Fibroblast of the aortic adventitia (primary cell): ENCODE results near the gene PSMB4. TPM values are rescaled to one million over a fixed set of nuclear protein-coding genes. Genes with fewer than 3 reads are reported as not detected.
"Not testable (repeated sequence)": the region's sequence is repeated elsewhere in the genome, so short reads cannot be mapped to it uniquely, and the experiment has no call there.

Experiments
- DNase-seq: peaks from one replicate; pipeline ENCODE4 v3.0.0-alpha.2; 2010; ENCODE audit warnings: low read depth
- H3K4me3 ChIP-seq: 2 replicates; pipeline ENCODE4 v1.5.1; 2011; ENCODE audit warnings: low read depth, mild to moderate bottlenecking, control low read depth, low read length, moderate library complexity
- total RNA-seq: library from RNA; depleted of rRNA; stranded (reverse); fragments of >200 nt; gene quantifications from 2 replicates; pipeline ENCODE4 v1.2.3, GENCODE V29; 2012; ENCODE audit warnings: low replicate concordance
- TF ChIP-seq, protein P1 (sequence below): IDR thresholded peaks from 2 replicates; pipeline ENCODE4 v1.5.1; 2011; ENCODE audit warnings: mild to moderate bottlenecking, low read length, control low read depth, inconsistent platforms; ENCODE audit not compliant: insufficient read depth

The PSMB4 gene
- total RNA-seq, 1 donor, result 281 TPM

DNA sequence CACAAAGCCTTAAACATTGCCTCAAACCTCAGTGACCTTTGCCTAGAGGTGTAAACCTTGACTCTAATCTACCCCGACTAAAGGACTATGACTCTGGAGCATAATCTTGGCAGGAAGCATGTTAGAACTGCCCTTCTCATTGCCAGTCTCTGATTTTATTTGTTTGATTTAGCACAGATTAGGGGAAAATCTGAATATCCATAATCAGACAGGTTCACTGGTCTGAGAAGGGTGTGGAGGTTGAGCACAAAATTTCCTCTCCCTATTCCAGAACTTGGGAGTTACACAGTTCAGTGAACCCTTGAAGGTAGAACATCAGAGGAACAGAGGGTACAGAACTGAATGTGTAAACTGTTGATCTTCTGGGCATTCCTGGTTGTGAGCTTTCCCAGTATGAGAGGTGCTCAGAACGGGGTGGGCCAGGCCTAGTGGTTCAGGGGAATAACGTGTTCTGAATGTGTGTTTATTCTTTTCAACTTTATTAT is 8.3 kb upstream of the PSMB4 start:
- TF ChIP-seq, protein P1, sequence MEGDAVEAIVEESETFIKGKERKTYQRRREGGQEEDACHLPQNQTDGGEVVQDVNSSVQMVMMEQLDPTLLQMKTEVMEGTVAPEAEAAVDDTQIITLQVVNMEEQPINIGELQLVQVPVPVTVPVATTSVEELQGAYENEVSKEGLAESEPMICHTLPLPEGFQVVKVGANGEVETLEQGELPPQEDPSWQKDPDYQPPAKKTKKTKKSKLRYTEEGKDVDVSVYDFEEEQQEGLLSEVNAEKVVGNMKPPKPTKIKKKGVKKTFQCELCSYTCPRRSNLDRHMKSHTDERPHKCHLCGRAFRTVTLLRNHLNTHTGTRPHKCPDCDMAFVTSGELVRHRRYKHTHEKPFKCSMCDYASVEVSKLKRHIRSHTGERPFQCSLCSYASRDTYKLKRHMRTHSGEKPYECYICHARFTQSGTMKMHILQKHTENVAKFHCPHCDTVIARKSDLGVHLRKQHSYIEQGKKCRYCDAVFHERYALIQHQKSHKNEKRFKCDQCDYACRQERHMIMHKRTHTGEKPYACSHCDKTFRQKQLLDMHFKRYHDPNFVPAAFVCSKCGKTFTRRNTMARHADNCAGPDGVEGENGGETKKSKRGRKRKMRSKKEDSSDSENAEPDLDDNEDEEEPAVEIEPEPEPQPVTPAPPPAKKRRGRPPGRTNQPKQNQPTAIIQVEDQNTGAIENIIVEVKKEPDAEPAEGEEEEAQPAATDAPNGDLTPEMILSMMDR, result no peak
- no peak for DNase-seq
- H3K4me3 ChIP-seq, result no peak overlapping the region

DNA sequence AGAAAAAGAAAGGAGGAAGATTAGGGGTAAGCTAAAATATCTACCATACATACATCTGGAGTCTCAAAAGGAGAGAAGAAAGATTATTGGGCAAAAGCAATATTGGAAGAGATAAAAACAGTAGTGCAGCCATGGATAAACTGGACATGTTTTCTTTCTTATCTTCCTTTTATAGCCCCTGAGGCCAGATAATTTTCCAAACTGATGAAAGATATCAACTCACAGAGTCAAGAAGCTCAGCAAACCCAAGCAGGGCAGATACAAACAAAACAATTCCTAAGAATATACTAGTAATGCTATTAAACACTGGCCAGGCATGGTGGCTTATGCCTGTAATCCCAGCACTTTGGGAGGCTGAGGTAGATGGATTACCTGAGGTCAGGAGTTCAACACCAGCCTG is 5.8 kb upstream of the PSMB4 start:
- H3K4me3 ChIP-seq, result no peak overlapping the region
- TF ChIP-seq, protein P1, result no peak
- DNase-seq, result no peak

DNA sequence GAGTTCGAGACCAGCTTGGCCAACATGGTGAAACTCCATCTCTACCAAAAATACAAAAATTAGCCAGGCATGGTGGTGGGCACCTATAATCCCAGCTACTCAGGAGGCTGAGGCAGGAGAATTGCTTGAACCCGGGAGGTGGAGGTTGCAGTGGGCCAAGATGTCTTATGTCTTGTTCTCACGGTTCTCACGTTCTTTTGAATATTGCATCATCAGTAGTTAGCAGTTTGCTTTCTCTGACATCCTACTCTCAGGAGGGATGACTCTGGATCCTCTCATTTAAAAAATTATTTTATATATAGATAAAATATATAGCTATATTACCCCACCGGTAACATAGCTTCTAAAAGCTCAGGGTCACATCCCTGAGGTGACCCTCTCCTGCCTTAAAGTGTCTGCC is 3.1 kb upstream of the PSMB4 start:
- not testable (repeated sequence) for DNase-seq, H3K4me3 ChIP-seq

DNA sequence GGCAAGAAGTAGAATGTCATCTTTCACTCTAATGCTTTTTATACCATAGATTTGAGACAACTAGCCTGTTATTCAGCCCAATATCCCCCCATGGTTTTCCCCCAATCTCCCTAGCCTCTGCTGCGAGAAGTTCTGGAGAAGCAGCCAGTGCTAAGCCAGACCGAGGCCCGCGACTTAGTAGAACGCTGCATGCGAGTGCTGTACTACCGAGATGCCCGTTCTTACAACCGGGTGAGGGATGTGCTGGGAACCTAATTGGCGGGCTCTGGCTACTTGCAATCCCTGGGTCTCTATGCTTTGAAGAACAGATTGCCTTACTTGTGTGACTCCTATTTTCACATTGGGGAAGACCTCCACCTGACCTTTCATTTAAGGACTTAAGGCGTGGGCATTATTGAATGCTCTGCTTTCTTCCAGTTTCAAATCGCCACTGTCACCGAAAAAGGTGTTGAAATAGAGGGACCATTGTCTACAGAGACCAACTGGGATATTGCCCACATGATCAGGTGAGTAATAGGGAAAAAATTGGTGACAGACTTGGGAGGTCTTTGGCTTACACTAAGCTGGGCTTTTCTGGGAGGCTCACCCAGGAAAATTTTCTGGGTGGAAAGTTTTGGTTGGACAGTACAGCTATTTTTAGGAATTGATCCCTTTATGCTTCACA is 1.9 kb downstream of the PSMB4 start:
- peak overlapping the region; percentile 96 for H3K4me3 ChIP-seq
- peak; percentile 20 for DNase-seq
- TF ChIP-seq, protein P1, result no peak

DNA sequence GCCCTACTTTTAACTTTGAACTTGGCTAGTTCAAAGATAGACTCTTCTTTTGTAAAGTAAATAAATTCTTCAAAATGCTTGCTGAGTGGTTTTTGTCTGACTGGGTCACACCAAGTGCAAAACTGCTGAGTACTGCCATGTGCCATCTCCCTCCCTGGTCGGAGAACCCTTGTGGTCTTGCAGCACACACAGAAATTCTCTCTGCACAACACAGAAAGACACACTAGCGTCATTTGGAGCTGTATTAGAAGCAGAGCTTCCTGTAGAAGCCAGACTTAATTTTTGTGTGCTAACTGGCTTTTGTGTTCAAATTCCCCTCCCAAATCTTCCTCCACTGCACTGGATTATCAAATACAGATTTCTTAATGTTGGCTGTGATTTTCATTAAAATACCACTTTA is 2.5 kb downstream of the PSMB4 start:
- no peak for DNase-seq
- TF ChIP-seq, protein P1, result no peak
- no peak overlapping the region for H3K4me3 ChIP-seq

DNA sequence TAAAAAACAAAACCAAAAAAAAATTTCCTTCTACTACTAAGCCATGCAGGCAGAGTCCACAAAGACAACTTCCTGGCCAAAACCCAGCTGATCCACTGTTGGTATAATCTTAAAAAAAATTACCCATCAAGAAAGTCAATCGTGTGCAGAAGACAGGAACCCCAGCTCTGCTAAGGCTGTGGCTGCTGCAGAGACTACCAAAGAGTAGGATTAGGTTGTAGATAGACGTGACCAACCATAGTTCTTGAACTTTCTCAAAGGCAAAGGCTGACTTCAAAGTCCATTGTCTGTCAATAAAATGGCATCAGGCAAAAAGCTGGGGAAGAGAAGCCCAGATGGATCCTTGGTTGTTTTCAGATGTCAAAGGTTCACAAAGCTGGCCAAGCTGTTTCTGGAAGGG is 3.4 kb downstream of the PSMB4 start:
- H3K4me3 ChIP-seq, result no peak overlapping the region
- DNase-seq, result no peak
- TF ChIP-seq, protein P1, result no peak

DNA sequence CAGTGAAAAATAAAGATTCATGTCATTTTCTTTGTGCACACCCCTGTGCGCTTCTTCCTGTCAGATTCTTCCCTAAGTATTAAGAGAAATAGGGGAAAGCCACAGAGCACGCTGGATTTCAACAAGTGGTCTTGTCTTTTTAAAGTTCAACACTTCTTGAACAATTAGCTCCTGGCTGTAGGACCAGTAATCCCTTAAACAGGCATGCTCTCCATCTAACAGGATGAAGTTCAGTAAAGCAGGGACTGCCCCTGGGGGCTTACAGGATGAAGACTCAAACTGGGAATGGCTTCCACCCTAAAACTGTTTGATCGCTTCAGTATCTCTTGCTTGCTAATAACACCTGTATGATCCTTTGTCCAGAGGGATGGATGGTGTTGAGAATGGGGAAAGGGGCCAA is 4.2 kb downstream of the PSMB4 start:
- no peak for DNase-seq
- TF ChIP-seq, protein P1, result no peak
- no peak overlapping the region for H3K4me3 ChIP-seq
